GM21528 (cell line): ENCODE data around the gene CASP6.

ENCODE experiments used
- ATAC-seq: cut with Tn5 transposase; IDR thresholded peaks from one replicate; pipeline ENCODE4 v1.9.1; 2021; ENCODE audit warnings: mild to moderate bottlenecking, moderate library complexity; ENCODE audit not compliant: unreplicated experiment, low FRiP score

The CASP6 gene

DNA sequence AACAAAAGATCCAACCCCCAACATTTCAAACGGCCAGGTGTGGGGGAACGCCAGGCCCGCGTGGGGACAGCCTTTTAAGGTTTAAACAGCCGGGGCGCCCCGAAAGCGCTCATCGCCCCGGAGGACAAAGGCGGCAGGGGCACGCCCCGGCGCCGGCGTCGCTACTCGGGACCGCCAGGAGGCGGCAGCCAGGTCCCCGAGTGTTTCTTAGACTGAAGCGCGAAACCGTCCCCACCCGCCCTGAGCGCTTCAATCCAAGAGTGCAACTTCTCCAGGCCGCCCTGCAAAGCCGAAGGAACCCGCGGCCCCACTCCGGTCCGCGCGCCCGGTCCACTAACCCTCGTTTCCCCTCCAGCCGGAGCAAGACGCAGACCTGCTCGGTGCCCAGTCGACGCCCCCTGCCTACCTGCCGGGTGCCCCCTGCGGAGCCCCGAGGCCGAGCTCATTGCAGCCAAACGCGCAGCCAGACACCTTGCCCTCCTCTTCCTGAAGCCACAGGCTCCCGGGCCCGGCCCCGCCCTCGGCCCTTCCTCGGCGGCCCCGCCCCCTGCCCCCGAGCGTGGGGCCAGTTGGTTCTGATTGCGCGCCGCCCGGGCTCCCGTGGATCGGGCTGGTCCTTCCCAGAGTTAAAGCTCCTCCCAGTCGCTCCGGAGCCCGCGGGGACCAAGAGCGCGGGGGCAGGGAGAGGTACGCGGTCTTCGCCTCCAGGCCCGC is at the start of gene CASP6:
CASP6 (minus strand) TSS at position 496 of the 714 bp plus-strand sequence; CDS start at position 446, 50 bp downstream.
- ATAC-seq: peak; percentile 84

- no peak for ATAC-seq
Observed at GRCh38 chr4:109752525-109752924, 49.3 kb upstream of the CASP6 start.

DNA sequence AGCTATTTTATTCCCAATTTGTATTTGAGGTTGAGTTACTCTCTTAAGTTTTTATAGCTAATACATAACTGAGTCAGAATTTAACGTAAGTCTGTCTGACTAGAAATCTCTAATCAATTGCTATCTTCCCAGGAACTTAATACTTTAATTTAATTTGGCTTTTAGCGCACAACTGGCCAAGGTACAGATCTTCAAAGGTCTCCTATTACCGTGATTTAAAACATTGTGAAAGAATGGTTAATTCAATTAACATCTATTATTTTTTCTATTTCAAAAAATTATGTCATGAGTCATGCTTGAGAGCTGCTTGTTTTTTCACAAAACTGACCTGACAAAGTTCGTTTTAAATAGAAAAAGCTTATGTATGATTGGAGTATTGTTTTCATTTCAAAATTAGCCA is 48.6 kb upstream of the CASP6 start:
- ATAC-seq: no peak

DNA sequence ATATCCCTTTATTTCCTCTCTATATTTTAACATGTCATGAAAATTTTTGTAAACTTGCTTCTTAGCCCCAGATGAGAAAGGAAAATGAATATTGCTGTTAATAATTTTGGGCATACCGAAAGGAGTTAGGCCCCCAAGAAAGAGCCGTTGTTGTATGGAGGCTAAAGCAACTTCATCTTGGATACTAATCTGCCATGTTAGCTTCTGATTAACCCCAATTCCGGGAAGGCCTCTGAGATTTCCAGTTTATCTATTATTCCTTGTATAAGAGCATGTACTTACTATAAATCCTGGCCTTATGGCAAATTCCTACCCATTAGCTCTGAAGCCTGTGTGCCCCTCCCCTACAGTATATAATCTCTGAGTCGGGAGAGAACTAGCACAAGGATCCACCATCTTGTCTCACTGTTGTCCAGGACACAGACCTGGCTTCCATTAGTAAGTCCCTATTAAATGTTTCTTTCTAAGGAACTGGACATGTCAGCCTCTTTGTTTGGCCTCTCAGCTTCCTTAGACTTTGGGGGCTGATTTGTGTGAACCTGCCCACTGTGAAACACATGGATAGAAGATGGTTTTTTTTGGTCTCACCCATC is 47.5 kb upstream of the CASP6 start:
- no peak for ATAC-seq

GRCh38 chr4:109749388-109750082 is 46.3 kb upstream of the CASP6 start:
- ATAC-seq: no peak

DNA sequence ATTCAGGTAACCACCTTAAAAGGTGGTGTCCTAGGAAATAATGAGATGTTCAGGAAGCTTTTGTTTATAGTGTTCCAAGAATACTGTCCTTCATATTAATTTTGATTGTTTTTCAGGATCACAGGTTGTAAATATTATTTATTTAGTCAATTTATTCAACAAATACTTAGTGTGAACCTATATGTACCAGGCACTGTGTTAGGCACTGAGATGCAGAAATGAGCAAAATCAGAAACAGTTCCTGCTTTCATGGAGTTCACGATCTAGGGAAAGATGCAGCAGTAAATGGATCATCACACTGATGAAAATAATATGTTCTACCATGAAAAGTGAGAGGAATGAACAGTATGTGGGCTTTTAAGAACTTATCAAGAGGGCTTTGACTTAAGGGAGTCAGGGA is 44.9 kb upstream of the CASP6 start:
- ATAC-seq: no peak

DNA sequence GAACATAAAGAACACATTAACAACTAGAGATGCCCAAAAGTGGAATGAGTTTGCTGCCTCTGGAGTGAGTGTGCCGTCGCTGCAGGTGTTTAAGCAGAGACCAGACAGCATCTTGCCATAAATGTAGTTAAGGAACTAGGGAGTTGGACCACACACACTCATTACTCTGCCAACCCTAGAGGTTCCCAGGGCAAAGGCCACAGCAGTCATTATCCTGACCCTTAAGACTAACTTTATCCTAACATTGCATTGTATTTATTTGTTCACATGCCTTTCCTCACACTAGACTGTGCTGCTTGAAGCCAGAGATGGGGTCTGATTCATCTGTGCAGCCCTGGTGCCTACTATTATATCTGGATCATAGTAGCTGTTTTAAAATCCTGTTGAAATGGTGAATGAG is 43.5 kb upstream of the CASP6 start:
- ATAC-seq: no peak

- no peak for ATAC-seq
Observed at GRCh38 chr4:109745830-109746229, 42.6 kb upstream of the CASP6 start.

- no peak for ATAC-seq
Observed at GRCh38 chr4:109739547-109739946, 36.3 kb upstream of the CASP6 start.

DNA sequence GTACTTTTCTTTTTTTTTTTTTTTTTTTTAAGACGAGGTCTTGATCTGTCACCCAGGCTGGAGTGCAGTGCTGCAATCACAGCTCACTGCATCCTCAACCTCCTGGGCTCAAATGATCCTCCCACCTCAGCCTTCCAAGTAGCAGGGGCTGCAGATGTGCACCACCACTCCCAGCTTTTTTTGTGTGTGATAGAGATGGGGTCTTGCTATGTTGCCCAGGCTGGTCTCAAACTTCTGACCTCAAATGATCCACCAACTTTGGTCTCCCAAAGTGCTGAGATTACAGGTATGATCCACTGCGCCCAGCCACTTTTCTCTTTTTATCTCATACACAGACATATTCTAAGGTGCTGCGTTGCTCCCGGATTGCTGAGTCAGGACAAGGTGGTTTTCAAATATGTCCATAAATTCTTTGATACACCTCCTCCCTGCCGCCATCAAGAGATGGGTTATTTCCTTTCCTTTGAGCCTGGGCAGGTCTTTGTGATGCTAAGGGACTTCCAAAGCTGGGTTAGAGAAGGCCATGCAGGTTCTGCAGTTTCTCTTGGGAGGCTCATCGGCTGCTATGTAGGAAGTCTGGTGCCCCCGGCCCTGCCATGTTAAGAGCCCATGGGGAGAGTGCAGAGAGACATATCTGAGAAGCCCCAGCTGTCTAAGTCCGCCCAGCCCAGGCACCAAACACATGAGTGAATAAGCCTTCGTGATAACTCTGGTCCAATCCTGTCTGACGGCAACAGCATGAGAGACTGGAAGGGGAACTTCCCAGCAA is 35.0 kb upstream of the CASP6 start:
- ATAC-seq: no peak

GRCh38 chr4:109735566-109736365 is 32.5 kb upstream of the CASP6 start:
- no peak for ATAC-seq

DNA sequence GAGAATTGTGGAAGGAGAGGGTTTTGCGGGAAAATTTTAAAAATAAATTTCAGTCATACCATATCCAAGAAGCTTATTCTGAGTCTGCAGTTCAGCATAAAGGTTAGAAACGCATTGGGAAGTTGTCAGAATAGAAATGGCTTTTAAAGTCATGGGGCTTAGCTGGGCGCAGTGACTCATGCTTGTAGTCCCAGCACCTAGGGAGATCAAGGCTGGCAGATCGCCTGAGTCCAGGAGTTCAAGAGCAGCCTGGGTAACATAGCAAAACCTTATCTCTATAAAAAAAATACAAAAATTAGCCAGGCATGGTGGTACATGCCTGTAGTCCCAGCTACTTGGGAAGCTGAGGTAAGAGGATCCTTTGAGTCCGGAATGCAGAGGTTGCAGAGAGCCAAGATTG is 30.5 kb upstream of the CASP6 start:
- no peak for ATAC-seq

GRCh38 chr4:109730619-109731545 is 27.6 kb upstream of the CASP6 start:
- ATAC-seq: no peak

- ATAC-seq: peak; percentile 83
Observed at GRCh38 chr4:109729718-109730618, 26.7 kb upstream of the CASP6 start, which contains the start of gene PLA2G12A. TSS of gene PLA2G12A (minus strand) at chr4:109730070. CDS start at chr4:109729809, 261 bp downstream.

GRCh38 chr4:109729117-109729717 is 26.0 kb upstream of the CASP6 start:
- ATAC-seq: no peak

DNA sequence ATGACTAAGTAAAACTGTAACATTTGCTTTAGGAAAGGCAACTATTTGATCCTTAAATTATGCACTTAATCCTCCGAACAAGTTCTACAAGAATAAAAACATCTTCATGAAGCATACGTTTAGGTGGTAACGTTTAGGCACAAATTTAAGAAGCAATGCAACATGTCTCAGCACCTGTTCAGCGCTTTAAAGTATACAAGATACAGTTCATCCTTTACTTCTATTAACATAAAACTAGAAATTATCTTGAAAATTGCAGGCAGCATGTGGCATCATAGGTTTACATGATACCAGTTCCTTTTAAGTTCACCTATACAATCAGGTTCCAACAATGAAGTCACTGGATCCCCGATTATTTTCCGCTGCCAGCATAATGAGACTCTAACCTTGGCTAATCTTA is 25.1 kb upstream of the CASP6 start:
- no peak for ATAC-seq

GRCh38 chr4:109723110-109723509 is 19.9 kb upstream of the CASP6 start:
- no peak for ATAC-seq

DNA sequence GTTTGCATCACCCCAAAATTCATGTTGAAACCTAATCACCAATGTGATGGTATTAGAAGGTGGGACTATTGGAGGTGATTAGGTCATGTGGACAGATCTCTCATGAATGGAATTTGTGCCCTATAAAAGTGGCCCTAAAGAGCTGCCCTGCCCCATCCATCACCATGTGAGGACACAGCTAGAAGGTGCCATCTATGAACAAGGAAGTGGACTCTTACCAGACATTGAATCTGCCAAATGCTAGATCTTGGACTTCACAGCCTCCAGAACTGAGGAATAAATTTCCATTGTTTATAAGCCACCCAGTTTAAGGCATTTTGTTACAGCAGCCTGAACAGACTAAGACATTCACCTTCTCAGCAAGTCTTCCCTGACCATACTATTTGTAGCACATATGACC is 19.1 kb upstream of the CASP6 start:
- no peak for ATAC-seq
